GM10266 (cell line): ENCODE results near the gene SLC66A2.

Experiments used
- DNase-seq: peaks from one replicate; pipeline ENCODE4 v3.0.0; 2012; ENCODE audit errors: extremely low spot score
- CTCF ChIP-seq: IDR thresholded peaks from 2 replicates; pipeline ENCODE4 v1.5.1; 2012; ENCODE audit warnings: mild to moderate bottlenecking, low read depth; ENCODE audit not compliant: control insufficient read depth, insufficient read depth; ENCODE audit errors: missing control alignments

SLC66A2 gene

GRCh38 chr18:79927607-79928562, 23.6 kb downstream of the SLC66A2 start:
- no peak for DNase-seq
- TF ChIP-seq CTCF: no peak

GRCh38 chr18:79926715-79927606, 24.5 kb downstream of the SLC66A2 start:
- DNase-seq: no peak
- TF ChIP-seq CTCF: no peak

- no peak for TF ChIP-seq CTCF
- no peak for DNase-seq
Observed at GRCh38 chr18:79926306-79926705, 25.1 kb downstream of the SLC66A2 start.

- TF ChIP-seq CTCF: no peak
Observed at GRCh38 chr18:79924814-79925731, 26.4 kb downstream of the SLC66A2 start.

GRCh38 chr18:79923896-79924585, 27.4 kb downstream of the SLC66A2 start:
- no peak for TF ChIP-seq CTCF
- DNase-seq: no peak

More at GRCh38 chr18:79924814-79925731, 26.4 kb downstream of the SLC66A2 start:
- no peak for DNase-seq

- no peak for DNase-seq
- TF ChIP-seq CTCF: no peak
Observed at GRCh38 chr18:79922971-79923411, 28.5 kb downstream of the SLC66A2 start.
